GM12801 (cell line): ENCODE results near the gene KRTAP5-5.

Experiments
- CTCF ChIP-seq: IDR thresholded peaks from one replicate; pipeline ENCODE4 v1.5.1; 2011; ENCODE audit warnings: control low read depth; ENCODE audit not compliant: insufficient read length; ENCODE audit errors: extremely low read depth

Gene KRTAP5-5

GRCh38 chr11:1652026-1652425, 22.5 kb downstream of the KRTAP5-5 start:
- no peak for TF ChIP-seq CTCF

- TF ChIP-seq CTCF: no peak
These were observed 22.8 kb downstream of the KRTAP5-5 start for GRCh38 chr11:1652442-1652770.

- TF ChIP-seq CTCF: no peak
These were observed 23.4 kb downstream of the KRTAP5-5 start for GRCh38 chr11:1652771-1653540.

GRCh38 chr11:1653541-1654387, 24.2 kb downstream of the KRTAP5-5 start:
- no peak for TF ChIP-seq CTCF

- TF ChIP-seq CTCF: no peak
These were observed 25.0 kb downstream of the KRTAP5-5 start for GRCh38 chr11:1654388-1655167.

GRCh38 chr11:1655168-1656060, 25.8 kb downstream of the KRTAP5-5 start:
- no peak for TF ChIP-seq CTCF
